Measurements from ENCODE around the gene SHROOM1. TPM values are rescaled to one million over a fixed set of nuclear protein-coding genes. Genes with fewer than 3 reads are reported as not detected.

The SHROOM1 gene
- total and polyA plus RNA-seq, 9 of the 15 experiments (the other 6 are each of a cell fraction or from before 2014, with no cell fraction given): 0.44 to 26.5 (median 11.9) TPM

- TF ChIP-seq, protein P1, sequence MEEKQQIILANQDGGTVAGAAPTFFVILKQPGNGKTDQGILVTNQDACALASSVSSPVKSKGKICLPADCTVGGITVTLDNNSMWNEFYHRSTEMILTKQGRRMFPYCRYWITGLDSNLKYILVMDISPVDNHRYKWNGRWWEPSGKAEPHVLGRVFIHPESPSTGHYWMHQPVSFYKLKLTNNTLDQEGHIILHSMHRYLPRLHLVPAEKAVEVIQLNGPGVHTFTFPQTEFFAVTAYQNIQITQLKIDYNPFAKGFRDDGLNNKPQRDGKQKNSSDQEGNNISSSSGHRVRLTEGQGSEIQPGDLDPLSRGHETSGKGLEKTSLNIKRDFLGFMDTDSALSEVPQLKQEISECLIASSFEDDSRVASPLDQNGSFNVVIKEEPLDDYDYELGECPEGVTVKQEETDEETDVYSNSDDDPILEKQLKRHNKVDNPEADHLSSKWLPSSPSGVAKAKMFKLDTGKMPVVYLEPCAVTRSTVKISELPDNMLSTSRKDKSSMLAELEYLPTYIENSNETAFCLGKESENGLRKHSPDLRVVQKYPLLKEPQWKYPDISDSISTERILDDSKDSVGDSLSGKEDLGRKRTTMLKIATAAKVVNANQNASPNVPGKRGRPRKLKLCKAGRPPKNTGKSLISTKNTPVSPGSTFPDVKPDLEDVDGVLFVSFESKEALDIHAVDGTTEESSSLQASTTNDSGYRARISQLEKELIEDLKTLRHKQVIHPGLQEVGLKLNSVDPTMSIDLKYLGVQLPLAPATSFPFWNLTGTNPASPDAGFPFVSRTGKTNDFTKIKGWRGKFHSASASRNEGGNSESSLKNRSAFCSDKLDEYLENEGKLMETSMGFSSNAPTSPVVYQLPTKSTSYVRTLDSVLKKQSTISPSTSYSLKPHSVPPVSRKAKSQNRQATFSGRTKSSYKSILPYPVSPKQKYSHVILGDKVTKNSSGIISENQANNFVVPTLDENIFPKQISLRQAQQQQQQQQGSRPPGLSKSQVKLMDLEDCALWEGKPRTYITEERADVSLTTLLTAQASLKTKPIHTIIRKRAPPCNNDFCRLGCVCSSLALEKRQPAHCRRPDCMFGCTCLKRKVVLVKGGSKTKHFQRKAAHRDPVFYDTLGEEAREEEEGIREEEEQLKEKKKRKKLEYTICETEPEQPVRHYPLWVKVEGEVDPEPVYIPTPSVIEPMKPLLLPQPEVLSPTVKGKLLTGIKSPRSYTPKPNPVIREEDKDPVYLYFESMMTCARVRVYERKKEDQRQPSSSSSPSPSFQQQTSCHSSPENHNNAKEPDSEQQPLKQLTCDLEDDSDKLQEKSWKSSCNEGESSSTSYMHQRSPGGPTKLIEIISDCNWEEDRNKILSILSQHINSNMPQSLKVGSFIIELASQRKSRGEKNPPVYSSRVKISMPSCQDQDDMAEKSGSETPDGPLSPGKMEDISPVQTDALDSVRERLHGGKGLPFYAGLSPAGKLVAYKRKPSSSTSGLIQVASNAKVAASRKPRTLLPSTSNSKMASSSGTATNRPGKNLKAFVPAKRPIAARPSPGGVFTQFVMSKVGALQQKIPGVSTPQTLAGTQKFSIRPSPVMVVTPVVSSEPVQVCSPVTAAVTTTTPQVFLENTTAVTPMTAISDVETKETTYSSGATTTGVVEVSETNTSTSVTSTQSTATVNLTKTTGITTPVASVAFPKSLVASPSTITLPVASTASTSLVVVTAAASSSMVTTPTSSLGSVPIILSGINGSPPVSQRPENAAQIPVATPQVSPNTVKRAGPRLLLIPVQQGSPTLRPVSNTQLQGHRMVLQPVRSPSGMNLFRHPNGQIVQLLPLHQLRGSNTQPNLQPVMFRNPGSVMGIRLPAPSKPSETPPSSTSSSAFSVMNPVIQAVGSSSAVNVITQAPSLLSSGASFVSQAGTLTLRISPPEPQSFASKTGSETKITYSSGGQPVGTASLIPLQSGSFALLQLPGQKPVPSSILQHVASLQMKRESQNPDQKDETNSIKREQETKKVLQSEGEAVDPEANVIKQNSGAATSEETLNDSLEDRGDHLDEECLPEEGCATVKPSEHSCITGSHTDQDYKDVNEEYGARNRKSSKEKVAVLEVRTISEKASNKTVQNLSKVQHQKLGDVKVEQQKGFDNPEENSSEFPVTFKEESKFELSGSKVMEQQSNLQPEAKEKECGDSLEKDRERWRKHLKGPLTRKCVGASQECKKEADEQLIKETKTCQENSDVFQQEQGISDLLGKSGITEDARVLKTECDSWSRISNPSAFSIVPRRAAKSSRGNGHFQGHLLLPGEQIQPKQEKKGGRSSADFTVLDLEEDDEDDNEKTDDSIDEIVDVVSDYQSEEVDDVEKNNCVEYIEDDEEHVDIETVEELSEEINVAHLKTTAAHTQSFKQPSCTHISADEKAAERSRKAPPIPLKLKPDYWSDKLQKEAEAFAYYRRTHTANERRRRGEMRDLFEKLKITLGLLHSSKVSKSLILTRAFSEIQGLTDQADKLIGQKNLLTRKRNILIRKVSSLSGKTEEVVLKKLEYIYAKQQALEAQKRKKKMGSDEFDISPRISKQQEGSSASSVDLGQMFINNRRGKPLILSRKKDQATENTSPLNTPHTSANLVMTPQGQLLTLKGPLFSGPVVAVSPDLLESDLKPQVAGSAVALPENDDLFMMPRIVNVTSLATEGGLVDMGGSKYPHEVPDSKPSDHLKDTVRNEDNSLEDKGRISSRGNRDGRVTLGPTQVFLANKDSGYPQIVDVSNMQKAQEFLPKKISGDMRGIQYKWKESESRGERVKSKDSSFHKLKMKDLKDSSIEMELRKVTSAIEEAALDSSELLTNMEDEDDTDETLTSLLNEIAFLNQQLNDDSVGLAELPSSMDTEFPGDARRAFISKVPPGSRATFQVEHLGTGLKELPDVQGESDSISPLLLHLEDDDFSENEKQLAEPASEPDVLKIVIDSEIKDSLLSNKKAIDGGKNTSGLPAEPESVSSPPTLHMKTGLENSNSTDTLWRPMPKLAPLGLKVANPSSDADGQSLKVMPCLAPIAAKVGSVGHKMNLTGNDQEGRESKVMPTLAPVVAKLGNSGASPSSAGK (IDR thresholded peaks at IDR 0.05): peak; percentile 98
- TF ChIP-seq RFX1 (IDR thresholded peaks at IDR 0.05) (no peak), ZNF780A (CRISPR knock-in tag; IDR thresholded peaks at IDR 0.05) (no peak), SMARCB1 (IDR thresholded peaks at IDR 0.05; ENCODE audit: insufficient read length, low read depth) (no peak), RNF2 (IDR thresholded peaks at IDR 0.05) (peak; percentile 66; the same call in 1 of the 2 replicates)
- TF ChIP-seq, protein P2, sequence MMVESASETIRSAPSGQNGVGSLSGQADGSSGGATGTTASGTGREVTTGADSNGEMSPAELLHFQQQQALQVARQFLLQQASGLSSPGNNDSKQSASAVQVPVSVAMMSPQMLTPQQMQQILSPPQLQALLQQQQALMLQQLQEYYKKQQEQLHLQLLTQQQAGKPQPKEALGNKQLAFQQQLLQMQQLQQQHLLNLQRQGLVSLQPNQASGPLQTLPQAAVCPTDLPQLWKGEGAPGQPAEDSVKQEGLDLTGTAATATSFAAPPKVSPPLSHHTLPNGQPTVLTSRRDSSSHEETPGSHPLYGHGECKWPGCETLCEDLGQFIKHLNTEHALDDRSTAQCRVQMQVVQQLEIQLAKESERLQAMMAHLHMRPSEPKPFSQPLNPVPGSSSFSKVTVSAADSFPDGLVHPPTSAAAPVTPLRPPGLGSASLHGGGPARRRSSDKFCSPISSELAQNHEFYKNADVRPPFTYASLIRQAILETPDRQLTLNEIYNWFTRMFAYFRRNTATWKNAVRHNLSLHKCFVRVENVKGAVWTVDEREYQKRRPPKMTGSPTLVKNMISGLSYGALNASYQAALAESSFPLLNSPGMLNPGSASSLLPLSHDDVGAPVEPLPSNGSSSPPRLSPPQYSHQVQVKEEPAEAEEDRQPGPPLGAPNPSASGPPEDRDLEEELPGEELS (CRISPR knock-in tag; IDR thresholded peaks at IDR 0.05; ENCODE audit: borderline replicate concordance): 0 out of 2 replicates have a peak, but pooled peaks have one; percentile 48
Observed at GRCh38 chr5:132865668-132866341, 35.4 kb upstream of the SHROOM1 start (continued).

All from K562 (cell line).